Brain microvascular endothelial cell (primary cell): ENCODE data around the gene CACNA1B.

ENCODE experiments used
- DNase-seq: peaks from one replicate; pipeline ENCODE4 v3.0.0-alpha.2; 2020
- H3K27ac ChIP-seq: fragments of 250-450 bp; sonication (Bioruptor Pico); 2 replicates; pipeline ENCODE4 v1.5.1; 2020; ENCODE audit warnings: mild to moderate bottlenecking, moderate library complexity
- H3K27me3 ChIP-seq: fragments of 250-450 bp; sonication (Bioruptor Pico); replicated peaks from 2 replicates; pipeline ENCODE4 v1.5.1; 2020; ENCODE audit warnings: mild to moderate bottlenecking
- H3K36me3 ChIP-seq: fragments of 250-450 bp; sonication (Bioruptor Pico); replicated peaks from 2 replicates; pipeline ENCODE4 v1.5.1; 2020; ENCODE audit warnings: mild to moderate bottlenecking
- H3K4me3 ChIP-seq: 2 replicates; pipeline ENCODE4 v1.5.1; 2011; ENCODE audit warnings: low read depth, mild to moderate bottlenecking, control low read depth, low read length, moderate library complexity
- in situ Hi-C: cut with HindIII; loops from 2 replicates; pipeline ENCODE4 v1.10.0; 2017; ENCODE audit warnings: low sequenced_read_pairs, low pct_ligation_motif_present
- TF ChIP-seq, protein P1 (sequence below): IDR thresholded peaks from 2 replicates; pipeline ENCODE4 v1.5.1; 2011; ENCODE audit warnings: low read depth, mild to moderate bottlenecking, moderate library complexity, low read length, control low read depth, inconsistent platforms; ENCODE audit errors: missing control alignments

CACNA1B gene

DNA sequence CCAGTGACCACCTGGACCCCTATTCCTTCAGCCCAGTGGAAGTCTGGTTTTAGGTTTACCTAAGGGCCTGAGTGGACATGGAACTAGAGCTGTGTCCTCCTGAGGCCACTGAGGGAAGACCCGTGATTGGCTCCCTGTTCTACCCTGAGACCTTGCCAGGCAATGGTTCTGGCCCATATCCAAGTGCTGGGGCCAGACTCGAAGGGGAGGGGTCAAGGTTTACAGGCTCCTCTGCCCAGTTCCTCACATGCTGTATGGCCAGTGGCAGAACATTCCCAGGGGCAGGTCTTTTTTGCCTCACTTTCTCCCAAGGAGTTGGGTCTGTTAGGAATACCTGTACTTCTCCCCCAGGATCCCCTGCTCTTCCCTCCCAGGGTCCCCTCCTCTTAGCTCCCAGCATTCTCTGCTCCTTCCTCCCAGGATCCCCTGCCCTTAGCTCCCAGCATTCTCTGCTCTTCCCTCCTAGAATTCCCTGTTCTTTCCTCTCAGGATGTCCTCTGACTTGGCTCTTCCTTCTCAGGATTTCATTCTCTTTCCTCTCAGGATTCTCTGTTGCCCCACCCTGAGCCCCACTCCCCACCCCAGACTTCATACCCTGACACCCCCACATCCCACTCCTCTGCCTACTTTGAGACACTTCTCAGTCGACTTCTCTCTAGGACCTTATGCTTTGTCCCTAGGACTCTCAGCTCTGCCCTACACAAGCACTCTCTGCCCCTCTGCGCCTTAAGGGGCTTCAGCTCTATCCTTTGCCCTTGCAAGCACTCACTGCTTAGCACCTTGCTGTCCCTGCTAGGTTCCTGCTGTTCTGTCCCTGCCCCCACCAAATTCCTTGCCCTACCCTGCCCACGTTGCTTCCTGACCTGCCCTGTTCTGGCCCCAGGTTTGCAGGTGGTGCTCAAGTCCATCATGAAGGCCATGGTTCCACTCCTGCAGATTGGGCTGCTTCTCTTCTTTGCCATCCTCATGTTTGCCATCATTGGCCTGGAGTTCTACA, 36.5 kb downstream of the CACNA1B start:
- DNase-seq, result no peak
- Histone ChIP-seq H3K36me3 (no peaks in the 10 kb centered on the region), H3K4me3 (no peak overlapping the region), H3K27me3 (no peaks in the 10 kb centered on the region), H3K27ac (no peak overlapping the region)
- in situ Hi-C loops, result no loop called here
- TF ChIP-seq, protein P1, sequence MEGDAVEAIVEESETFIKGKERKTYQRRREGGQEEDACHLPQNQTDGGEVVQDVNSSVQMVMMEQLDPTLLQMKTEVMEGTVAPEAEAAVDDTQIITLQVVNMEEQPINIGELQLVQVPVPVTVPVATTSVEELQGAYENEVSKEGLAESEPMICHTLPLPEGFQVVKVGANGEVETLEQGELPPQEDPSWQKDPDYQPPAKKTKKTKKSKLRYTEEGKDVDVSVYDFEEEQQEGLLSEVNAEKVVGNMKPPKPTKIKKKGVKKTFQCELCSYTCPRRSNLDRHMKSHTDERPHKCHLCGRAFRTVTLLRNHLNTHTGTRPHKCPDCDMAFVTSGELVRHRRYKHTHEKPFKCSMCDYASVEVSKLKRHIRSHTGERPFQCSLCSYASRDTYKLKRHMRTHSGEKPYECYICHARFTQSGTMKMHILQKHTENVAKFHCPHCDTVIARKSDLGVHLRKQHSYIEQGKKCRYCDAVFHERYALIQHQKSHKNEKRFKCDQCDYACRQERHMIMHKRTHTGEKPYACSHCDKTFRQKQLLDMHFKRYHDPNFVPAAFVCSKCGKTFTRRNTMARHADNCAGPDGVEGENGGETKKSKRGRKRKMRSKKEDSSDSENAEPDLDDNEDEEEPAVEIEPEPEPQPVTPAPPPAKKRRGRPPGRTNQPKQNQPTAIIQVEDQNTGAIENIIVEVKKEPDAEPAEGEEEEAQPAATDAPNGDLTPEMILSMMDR, result no peak

DNA sequence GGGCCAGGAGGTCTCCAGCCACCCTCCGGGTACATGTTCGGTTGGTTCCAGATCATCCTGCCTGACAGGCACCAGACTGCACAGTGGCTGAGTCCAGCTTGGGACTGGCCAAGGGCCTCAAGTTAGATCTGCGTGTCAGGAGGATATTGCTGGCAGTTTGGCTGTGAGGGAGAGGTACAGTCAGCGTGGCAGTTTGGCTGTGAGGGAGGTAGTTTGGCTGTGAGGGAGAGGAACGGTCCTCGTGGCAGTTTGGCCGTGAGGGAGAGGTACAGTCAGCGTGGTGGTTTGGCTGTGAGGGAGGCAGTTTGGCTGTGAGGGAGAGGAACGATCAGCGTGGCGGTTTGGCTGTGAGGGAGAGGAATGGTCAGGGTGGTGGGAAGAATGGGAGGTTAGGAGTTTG, 39.0 kb downstream of the CACNA1B start:
- in situ Hi-C loops, result no loop called here
- TF ChIP-seq, protein P1, result no peak
- Histone ChIP-seq H3K4me3 (no peak overlapping the region), H3K36me3 (no peaks in the 10 kb centered on the region), H3K27me3 (no peaks in the 10 kb centered on the region), H3K27ac (no peak overlapping the region)
- DNase-seq, result no peak

DNA sequence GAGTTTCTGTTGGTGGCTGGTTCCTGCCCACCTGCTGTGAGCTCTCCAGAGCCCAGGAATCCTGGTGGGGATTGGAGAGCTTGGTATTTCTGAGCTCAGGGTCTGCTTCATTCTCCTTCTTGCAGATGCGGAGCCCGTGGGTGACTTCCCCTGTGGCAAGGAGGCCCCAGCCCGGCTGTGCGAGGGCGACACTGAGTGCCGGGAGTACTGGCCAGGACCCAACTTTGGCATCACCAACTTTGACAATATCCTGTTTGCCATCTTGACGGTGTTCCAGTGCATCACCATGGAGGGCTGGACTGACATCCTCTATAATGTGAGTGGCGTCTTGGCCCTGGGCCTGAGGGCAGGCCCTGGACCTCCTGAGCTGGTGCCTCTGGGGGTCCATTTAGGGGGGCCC, 39.5 kb downstream of the CACNA1B start:
- no peak overlapping the region for H3K27ac ChIP-seq

DNA sequence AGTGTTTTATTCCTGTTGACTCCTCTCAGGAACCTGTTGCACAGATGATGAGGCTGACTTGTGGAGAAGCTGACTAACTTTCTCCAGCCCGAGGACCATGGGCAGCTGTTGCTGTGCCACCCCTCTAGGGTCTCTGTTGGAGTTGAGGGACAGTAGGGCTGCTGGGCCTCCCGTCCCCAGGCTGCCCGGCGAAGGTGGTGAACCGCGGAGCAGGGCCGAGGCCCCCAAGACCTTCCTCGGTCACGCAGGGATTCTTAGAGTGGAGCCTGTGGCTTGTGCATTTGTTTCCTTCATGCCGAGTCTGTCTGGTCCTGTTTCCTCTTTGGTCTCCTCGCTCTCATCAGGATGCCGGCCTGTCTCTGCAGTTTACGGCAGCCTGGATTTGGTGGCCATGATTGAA, 40.2 kb downstream of the CACNA1B start:
- Histone ChIP-seq H3K27me3 (no peaks in the 10 kb centered on the region), H3K27ac (no peak overlapping the region), H3K4me3 (no peak overlapping the region), H3K36me3 (no peaks in the 10 kb centered on the region)
- TF ChIP-seq, protein P1, result no peak
- in situ Hi-C loops, result no loop called here
- DNase-seq, result no peak

More for the DNA sequence above, 39.5 kb downstream of the CACNA1B start:
- H3K4me3 ChIP-seq, result no peak overlapping the region
- TF ChIP-seq, protein P1, result no peak
- H3K36me3 ChIP-seq, result no peaks in the 10 kb centered on the region
- in situ Hi-C loops, result no loop called here
- H3K27me3 ChIP-seq, result no peaks in the 10 kb centered on the region
- no peak for DNase-seq

DNA sequence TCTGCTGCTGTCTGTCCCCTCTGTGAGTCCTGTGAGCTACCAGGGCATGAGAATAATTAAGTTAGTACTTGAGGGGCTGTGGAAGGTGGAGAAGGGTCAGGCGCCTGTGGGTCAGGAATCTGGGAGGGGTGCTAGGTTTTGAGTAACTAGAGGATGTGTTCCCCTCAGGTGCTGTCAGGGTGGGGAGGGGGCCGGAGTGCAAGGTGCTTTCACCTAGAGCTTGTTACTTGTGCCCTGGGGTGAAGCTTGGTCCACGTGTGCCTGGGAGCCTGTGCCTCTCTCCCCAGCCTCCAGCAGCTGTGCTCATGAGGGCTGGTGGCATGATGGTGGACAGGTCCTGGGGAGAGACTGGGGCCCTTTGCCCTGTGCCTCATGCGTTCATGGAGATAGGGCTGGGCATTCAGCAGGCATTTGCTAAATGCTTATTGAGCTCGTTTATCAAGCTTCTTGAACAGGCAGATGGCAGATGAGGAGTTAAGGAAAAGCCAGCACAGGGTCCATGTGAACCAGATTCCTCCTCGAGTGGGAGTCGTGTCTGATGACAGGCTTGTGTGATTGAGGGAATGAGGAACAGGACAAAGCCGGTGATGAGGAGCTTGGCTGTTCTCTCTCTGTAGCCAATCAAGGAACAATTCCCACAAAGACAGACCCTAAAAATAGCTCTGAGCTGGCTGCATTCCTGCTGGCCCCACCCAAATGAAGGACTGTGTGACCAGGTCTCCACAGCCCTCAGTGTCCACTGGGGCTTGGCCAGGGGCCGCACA, 40.9 kb downstream of the CACNA1B start:
- Histone ChIP-seq H3K27me3 (no peaks in the 10 kb centered on the region), H3K27ac (no peak overlapping the region), H3K4me3 (no peak overlapping the region), H3K36me3 (no peaks in the 10 kb centered on the region)
- in situ Hi-C loops, result no loop called here
- TF ChIP-seq, protein P1, result no peak
- DNase-seq, result no peak
